ENCODE results near the gene ODC1.

- TF ChIP-seq CTCF (IDR thresholded peaks at IDR 0.05) = no peak
- TF ChIP-seq POLR2A (IDR thresholded peaks at IDR 0.05) = no peak
These were observed 55.6 kb downstream of the ODC1 start for GRCh38 chr2:10392548-10392947.

Measured in uterus (tissue), 2 donors.